Activated B cell treated with CpG ODN at 0.5 μM for 24 hours (primary cell): ENCODE measurements around the gene ADAMTSL1. TPM values are rescaled to one million over a fixed set of nuclear protein-coding genes. Genes with fewer than 3 reads are reported as not detected.

Experiments
- ATAC-seq: fragments of 200-7000 bp; cut with Tn5 transposase; one replicate; pipeline ENCODE4 v1.10.0; 2021; ENCODE audit warnings: low read depth, mild to moderate bottlenecking, moderate library complexity
- CTCF ChIA-PET: fragments of 350-600 bp; sonication (Branson Sonifier 250); formaldehyde crosslinking; loops from one replicate; lab custom pipeline; 2021; ENCODE audit warnings: antibody characterized with exemption; lab: Charles Lee
- POLR2A ChIA-PET: fragments of 350-600 bp; sonication (Branson Sonifier 250); formaldehyde crosslinking; loops from one replicate; lab custom pipeline; 2021; ENCODE audit warnings: antibody characterized with exemption; lab: Charles Lee
- DNase-seq: peaks from one replicate; pipeline ENCODE4 v3.0.0; 2022
- H3K27ac Mint-ChIP-seq: one replicate; pipeline ENCODE4 v1.8.0; 2020; ENCODE audit warnings: mixed read lengths
- H3K27me3 Mint-ChIP-seq: one replicate; pipeline ENCODE4 v1.8.0; 2021; ENCODE audit warnings: mixed read lengths
- H3K36me3 Mint-ChIP-seq: one replicate; pipeline ENCODE4 v1.8.0; 2021; ENCODE audit warnings: low read depth, mixed read lengths
- H3K4me1 Mint-ChIP-seq: one replicate; pipeline ENCODE4 v1.8.0; 2021; ENCODE audit warnings: mixed read lengths
- H3K4me3 Mint-ChIP-seq: one replicate; pipeline ENCODE4 v1.8.0; 2020; ENCODE audit warnings: mild to moderate bottlenecking, mixed read lengths
- H3K9me3 Mint-ChIP-seq: one replicate; pipeline ENCODE4 v1.8.0; 2020; ENCODE audit warnings: mixed read lengths
- CTCF ChIP-seq: fragments of 200-600 bp; IDR thresholded peaks from one replicate; pipeline ENCODE4 v1.8.0; 2022; ENCODE audit warnings: antibody characterized with exemption, mild to moderate bottlenecking
- intact Hi-C: fragments of 100-400 bp; cut with micrococcal nuclease; formaldehyde crosslinking; loops from one replicate; pipeline ENCODE4 v1.15.1; 2024
- total RNA-seq: library from RNA; stranded (reverse); gene quantifications from 2 replicates; pipeline ENCODE4 v1.2.3, GENCODE V29; 2022

ADAMTSL1 gene
- total RNA-seq, 1 donor from 2014 or later: not detected

GRCh38 chr9:18810581-18810980 is 336.6 kb downstream of the ADAMTSL1 start:
- no peak for DNase-seq
- no peaks in the 10 kb centered on the region for H3K36me3 Mint-ChIP-seq
- TF ChIP-seq CTCF: no peak
- H3K4me3 Mint-ChIP-seq: no peak overlapping the region
- intact Hi-C loops: no loop called here
- H3K4me1 Mint-ChIP-seq: no peaks in the 10 kb centered on the region
- ChIA-PET CTCF (no interaction called here), POLR2A (no interaction called here)
- no peak for ATAC-seq
- H3K27ac Mint-ChIP-seq: no peak overlapping the region
- H3K27me3 Mint-ChIP-seq: no peaks in the 10 kb centered on the region
- H3K9me3 Mint-ChIP-seq: no peaks in the 10 kb centered on the region

GRCh38 chr9:18811171-18811570 is 337.2 kb downstream of the ADAMTSL1 start:
- no peak for TF ChIP-seq CTCF
- Mint-ChIP-seq H3K27me3 (no peaks in the 10 kb centered on the region), H3K4me1 (no peaks in the 10 kb centered on the region), H3K36me3 (no peaks in the 10 kb centered on the region), H3K9me3 (no peaks in the 10 kb centered on the region), H3K4me3 (no peak overlapping the region), H3K27ac (no peak overlapping the region)
- CTCF ChIA-PET: no interaction called here
- intact Hi-C loops: no loop called here
- ATAC-seq (no peak), DNase-seq (no peak)
- POLR2A ChIA-PET: no interaction called here

GRCh38 chr9:18819418-18819817 is 345.5 kb downstream of the ADAMTSL1 start:
- POLR2A ChIA-PET: no interaction called here
- Mint-ChIP-seq H3K27me3 (no peaks in the 10 kb centered on the region), H3K4me1 (no peaks in the 10 kb centered on the region), H3K36me3 (no peaks in the 10 kb centered on the region), H3K9me3 (no peaks in the 10 kb centered on the region), H3K27ac (no peak overlapping the region), H3K4me3 (no peak overlapping the region)
- CTCF ChIA-PET: no interaction called here
- TF ChIP-seq CTCF: no peak
- no peak for DNase-seq
- intact Hi-C loops: no loop called here
- ATAC-seq: no peak

- ChIA-PET CTCF (no interaction called here), POLR2A (no interaction called here)
- H3K36me3 Mint-ChIP-seq: no peaks in the 10 kb centered on the region
- H3K9me3 Mint-ChIP-seq: no peaks in the 10 kb centered on the region
- no peak for ATAC-seq
- no peak overlapping the region for H3K27ac Mint-ChIP-seq
- no peaks in the 10 kb centered on the region for H3K27me3 Mint-ChIP-seq
- no peak overlapping the region for H3K4me3 Mint-ChIP-seq
- H3K4me1 Mint-ChIP-seq: no peaks in the 10 kb centered on the region
- DNase-seq: no peak
- no peak for TF ChIP-seq CTCF
- intact Hi-C loops: no loop called here
These were observed 346.7 kb downstream of the ADAMTSL1 start for GRCh38 chr9:18820566-18821095.

- Mint-ChIP-seq H3K9me3 (no peaks in the 10 kb centered on the region), H3K27me3 (no peaks in the 10 kb centered on the region), H3K27ac (no peak overlapping the region), H3K4me1 (no peaks in the 10 kb centered on the region), H3K36me3 (no peaks in the 10 kb centered on the region), H3K4me3 (no peak overlapping the region)
- TF ChIP-seq CTCF: no peak
- ChIA-PET CTCF (no interaction called here), POLR2A (no interaction called here)
- DNase-seq (no peak), ATAC-seq (no peak)
- intact Hi-C loops: no loop called here
These were observed 347.8 kb downstream of the ADAMTSL1 start for GRCh38 chr9:18821788-18822187.
